Activated T-helper 1 cell treated with anti-CD3 and anti-CD28 coated beads, Interleukin-12 subunit alpha, Interleukin-12 subunit beta, Interleukin-2, Interleukin-4 antibody, amounts not matched to agents 30 ng/mL and 10 ng/mL and 1 ng/mL, durations not matched to agents 14 hours and 24 hours and 36 hours (primary cell): ENCODE measurements around the gene DCLK1. TPM values are rescaled to one million over a fixed set of nuclear protein-coding genes. Genes with fewer than 3 reads are reported as not detected.
"Not testable (repeated sequence)": the region's sequence is repeated elsewhere in the genome, so short reads cannot be mapped to it uniquely, and the experiment has no call there.

ENCODE experiments used
- DNase-seq: peaks from one replicate; pipeline ENCODE4 v3.0.0; 2021; ENCODE audit warnings: low spot score
- H3K27ac Mint-ChIP-seq: one replicate; pipeline ENCODE4 v1.8.0; 2021; ENCODE audit warnings: mild to moderate bottlenecking, mixed read lengths
- H3K27me3 Mint-ChIP-seq: one replicate; pipeline ENCODE4 v1.8.0; 2022; ENCODE audit warnings: mild to moderate bottlenecking, moderate library complexity, mixed read lengths; ENCODE audit not compliant: insufficient read depth
- H3K36me3 Mint-ChIP-seq: one replicate; pipeline ENCODE4 v1.8.0; 2021; ENCODE audit warnings: low read depth, mixed read lengths
- H3K4me1 Mint-ChIP-seq: one replicate; pipeline ENCODE4 v1.8.0; 2021; ENCODE audit warnings: low read depth, mixed read lengths
- H3K4me3 Mint-ChIP-seq: one replicate; pipeline ENCODE4 v1.8.0; 2021; ENCODE audit warnings: mild to moderate bottlenecking, moderate library complexity, mixed read lengths
- H3K9me3 Mint-ChIP-seq: one replicate; pipeline ENCODE4 v1.8.0; 2021; ENCODE audit warnings: mixed read lengths
- intact Hi-C: fragments of 100-400 bp; cut with micrococcal nuclease; formaldehyde crosslinking; loops from one replicate; pipeline ENCODE4 v1.15.1; 2024
- total RNA-seq: library from RNA; stranded (reverse); gene quantifications from 2 replicates; pipeline ENCODE4 v1.2.3, GENCODE V29; 2022

Gene DCLK1
- total RNA-seq, 1 donor from 2014 or later: not detected

DNA sequence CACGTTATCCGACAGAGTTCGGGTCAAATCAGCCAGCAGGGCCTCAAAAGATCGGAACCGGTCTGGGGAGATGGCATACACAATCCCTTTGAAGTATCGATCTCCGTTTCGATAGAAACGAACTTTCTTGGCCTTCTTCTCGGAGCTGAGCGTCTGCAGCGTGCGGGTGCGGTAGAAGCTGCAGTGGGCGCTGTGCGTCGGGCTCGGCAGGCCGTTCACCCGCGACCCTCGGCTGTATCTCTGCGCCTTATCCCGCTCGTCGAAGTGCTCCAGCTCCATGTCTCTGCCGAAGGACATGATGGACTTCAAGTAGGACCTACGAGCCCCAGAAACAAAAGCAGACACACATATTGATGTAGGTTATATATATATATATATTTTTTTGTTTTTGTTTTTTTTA is 5.3 kb downstream of the DCLK1 start:
- Mint-ChIP-seq H3K27ac (no peak overlapping the region), H3K9me3 (no peaks in the 10 kb centered on the region), H3K27me3 (peaks cover 8% of the 10 kb centered on the region), H3K4me1 (no peaks in the 10 kb centered on the region), H3K4me3 (no peak overlapping the region), H3K36me3 (no peaks in the 10 kb centered on the region)
- DNase-seq: no peak
- intact Hi-C loops: no loop called here

DNA sequence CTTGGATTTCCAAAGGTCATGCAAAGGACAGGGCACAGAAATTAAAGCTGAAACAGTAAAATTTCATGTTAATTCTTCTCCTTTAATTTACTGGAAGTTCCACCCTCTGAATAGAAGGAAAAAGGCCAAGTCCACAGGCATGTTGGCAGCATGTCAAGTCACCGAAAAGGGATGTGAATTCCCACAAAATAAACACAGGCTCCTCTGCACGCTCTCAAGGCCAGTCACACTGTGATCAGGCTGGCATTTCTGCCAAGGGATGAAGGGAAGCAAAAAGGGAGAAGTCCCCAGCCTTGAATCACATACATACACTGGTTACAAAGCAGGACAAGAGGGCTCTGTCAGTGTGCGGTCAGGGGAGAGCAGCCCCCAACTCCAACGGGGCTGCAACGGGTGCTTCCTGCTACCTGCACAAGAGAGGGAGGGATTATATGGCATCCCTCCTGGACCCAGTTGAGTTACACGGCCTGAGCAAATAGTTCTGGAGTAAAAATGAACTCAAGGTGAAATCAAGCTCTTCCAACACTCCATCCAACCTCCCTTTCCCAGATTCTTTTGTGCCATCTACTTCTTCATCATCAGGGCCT is 6.9 kb downstream of the DCLK1 start:
- H3K9me3 Mint-ChIP-seq: no peaks in the 10 kb centered on the region
- H3K4me1 Mint-ChIP-seq: no peaks in the 10 kb centered on the region
- H3K4me3 Mint-ChIP-seq: no peak overlapping the region
- intact Hi-C loops: no loop called here
- no peaks in the 10 kb centered on the region for H3K27me3 Mint-ChIP-seq
- no peak for DNase-seq
- no peaks in the 10 kb centered on the region for H3K36me3 Mint-ChIP-seq
- H3K27ac Mint-ChIP-seq: no peak overlapping the region

DNA sequence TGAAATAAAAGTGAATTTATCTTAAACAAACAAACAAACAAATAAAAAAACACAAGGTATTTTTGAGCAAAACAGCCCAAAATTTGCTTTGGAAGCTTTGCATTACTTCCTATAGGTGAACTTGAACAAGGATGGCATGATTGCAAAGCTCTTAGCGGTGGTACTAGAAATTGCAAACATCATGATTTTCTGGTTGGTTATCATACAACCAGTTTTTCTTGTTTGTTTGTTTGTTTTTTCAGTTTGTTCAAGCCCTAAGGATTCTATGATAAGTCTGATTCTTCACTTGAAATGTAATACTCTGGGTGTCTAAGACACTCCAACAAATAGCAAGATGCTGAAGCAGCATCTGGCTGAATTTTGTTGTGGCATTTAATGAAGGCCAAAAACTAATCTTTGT is 15.9 kb downstream of the DCLK1 start:
- DNase-seq: no peak
- Mint-ChIP-seq H3K36me3 (no peaks in the 10 kb centered on the region), H3K4me1 (no peaks in the 10 kb centered on the region), H3K27me3 (no peaks in the 10 kb centered on the region), H3K4me3 (no peak overlapping the region), H3K27ac (no peak overlapping the region), H3K9me3 (no peaks in the 10 kb centered on the region)
- intact Hi-C loops: no loop called here

DNA sequence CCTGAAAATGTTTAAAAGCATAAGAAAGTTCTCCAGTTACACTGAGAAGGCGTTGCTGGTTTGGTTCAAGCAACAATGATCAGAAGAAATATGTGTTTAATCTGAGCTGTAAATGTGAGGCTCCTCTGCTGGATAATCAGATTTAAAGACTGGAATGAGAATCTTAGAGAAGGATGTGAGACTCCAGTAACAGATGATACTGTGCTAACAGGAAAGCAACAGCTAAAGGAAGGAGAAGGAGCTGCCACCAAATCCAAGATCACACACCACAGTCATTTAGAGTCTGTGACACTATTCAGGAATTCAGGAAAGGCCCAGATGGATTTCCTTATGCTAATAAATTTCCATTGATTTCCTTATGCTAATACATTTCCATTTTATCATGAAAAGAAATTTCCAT is 16.9 kb downstream of the DCLK1 start:
- Mint-ChIP-seq H3K36me3 (no peaks in the 10 kb centered on the region), H3K4me3 (no peak overlapping the region), H3K9me3 (no peaks in the 10 kb centered on the region), H3K27me3 (no peaks in the 10 kb centered on the region), H3K4me1 (no peaks in the 10 kb centered on the region), H3K27ac (no peak overlapping the region)
- intact Hi-C loops: no loop called here
- no peak for DNase-seq

DNA sequence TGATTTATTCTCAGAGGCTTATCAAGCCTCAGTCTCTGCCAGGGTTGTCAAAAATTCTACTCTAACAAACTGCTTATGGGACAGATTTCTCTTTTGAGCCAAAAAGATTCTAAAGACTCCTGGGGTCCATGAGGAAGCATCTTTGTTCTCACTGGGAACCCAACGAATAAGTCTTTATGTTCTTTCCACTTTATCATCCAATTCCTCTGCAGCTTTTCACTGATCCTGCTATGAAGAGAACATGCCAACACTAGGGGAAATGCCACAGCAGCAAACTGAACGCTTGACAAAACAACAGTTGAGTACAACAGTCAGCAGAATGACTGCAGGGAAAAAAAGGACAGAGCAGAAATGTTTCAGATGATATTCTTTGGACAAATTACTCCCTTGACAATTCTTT is 22.2 kb downstream of the DCLK1 start:
- Mint-ChIP-seq H3K4me1 (no peaks in the 10 kb centered on the region), H3K36me3 (no peaks in the 10 kb centered on the region), H3K9me3 (no peaks in the 10 kb centered on the region), H3K4me3 (no peak overlapping the region), H3K27ac (no peak overlapping the region), H3K27me3 (no peaks in the 10 kb centered on the region)
- no peak for DNase-seq
- intact Hi-C loops: no loop called here

DNA sequence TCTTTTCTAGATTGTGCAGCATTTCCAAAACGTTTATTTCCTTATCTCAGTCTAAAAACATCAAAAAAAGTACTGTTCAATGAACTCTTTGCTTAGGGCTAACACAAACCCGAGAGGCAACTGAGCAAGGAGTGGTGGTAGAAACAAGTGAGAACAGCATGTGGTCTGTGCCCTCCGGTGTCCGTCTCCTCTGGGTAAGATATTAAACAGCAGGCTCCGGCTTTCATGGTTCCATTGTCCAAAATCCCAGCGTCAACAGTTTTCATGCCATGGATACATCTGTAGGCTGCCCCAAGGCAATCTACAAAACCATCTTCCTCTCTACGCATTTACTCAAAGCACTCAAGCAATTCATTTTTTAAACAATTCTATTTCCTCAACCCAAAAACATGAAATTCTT is 22.8 kb downstream of the DCLK1 start:
- Mint-ChIP-seq H3K4me3 (no peak overlapping the region), H3K36me3 (no peaks in the 10 kb centered on the region), H3K27me3 (no peaks in the 10 kb centered on the region), H3K4me1 (no peaks in the 10 kb centered on the region), H3K9me3 (no peaks in the 10 kb centered on the region), H3K27ac (no peak overlapping the region)
- no peak for DNase-seq
- intact Hi-C loops: no loop called here

DNA sequence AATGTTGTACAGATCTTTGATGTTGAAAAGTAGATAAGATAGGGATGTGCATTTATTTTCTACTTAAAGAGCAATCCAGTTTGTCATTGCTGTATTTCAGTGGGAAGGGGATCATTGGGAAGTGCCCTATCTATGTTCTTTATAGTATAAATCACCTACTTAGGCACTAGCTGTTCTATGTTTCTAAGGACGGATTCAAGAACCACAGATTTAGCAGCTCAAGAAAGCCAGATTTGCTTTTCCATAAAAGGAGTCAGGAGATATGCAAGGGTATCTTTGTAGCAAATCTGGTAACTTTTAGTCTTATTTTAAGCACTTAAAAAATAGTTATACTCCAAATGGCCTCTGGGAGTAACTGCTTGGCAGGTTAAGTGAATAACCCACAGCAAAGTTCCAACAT is 23.7 kb downstream of the DCLK1 start:
- H3K36me3 Mint-ChIP-seq: no peaks in the 10 kb centered on the region
- DNase-seq: no peak
- no peaks in the 10 kb centered on the region for H3K9me3 Mint-ChIP-seq
- no peak overlapping the region for H3K4me3 Mint-ChIP-seq
- H3K27ac Mint-ChIP-seq: no peak overlapping the region
- intact Hi-C loops: no loop called here
- no peaks in the 10 kb centered on the region for H3K27me3 Mint-ChIP-seq
- no peaks in the 10 kb centered on the region for H3K4me1 Mint-ChIP-seq

DNA sequence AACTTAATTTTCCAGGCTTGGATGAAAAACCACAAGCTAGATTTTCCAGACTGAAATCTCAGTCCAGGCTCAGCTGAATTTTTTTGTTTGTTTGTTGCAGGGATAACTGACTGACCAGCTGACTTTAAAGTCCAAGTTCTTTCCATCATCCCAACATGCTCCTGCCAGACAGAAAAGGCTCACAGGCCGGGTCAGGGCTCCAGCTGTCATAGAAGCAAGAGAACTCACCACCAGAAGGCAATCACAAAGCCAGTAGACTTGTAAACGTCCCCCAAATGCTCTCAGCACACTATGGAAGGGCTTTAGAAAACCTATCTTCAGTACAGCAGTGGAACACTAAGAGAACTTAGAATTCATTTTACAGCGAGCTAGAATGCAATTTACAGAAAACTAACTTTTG is 25.5 kb downstream of the DCLK1 start:
- Mint-ChIP-seq H3K4me1 (no peaks in the 10 kb centered on the region), H3K4me3 (no peak overlapping the region), H3K27ac (no peak overlapping the region), H3K9me3 (no peaks in the 10 kb centered on the region), H3K27me3 (no peaks in the 10 kb centered on the region), H3K36me3 (no peaks in the 10 kb centered on the region)
- DNase-seq: no peak
- intact Hi-C loops: no loop called here

DNA sequence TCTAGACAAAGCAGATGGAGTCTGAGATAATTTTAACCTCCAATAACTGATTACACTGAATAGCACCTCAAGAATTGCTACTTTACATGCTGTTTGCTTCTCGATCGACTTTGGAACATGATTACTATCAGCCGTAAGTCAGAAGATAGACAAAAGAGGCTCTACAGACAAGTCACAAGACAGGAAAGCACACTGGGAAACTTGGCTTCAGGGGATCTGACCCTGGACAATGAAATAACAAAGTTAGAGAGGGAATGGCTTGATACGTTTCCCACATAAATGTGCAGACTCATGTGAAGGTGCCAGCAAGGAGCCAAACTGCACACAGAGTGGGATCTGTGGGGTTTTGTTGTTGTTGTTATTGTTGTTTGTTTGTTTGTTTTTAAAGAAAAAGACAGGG is 28.5 kb downstream of the DCLK1 start:
- Mint-ChIP-seq H3K4me1 (no peaks in the 10 kb centered on the region), H3K9me3 (no peaks in the 10 kb centered on the region)
- intact Hi-C loops: no loop called here

DNA sequence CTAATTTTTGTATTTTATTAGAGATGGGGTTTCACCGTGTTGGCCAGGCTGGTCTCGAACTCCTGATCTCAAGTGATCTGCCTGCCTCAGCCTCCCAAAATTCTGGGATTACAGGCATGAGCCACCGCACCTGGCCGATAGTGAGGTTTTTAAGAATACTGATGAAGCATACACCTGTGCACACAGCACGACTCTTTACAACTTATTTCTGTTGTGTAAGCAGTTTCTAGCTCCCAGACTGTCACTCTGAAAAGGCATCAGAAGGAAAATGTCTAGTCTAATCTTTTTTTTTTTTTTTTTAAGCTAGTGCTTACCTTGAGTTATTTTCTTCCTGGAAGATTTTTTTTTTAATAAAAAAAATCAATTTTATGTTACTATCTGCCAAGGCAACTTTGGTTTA is 29.3 kb downstream of the DCLK1 start:
- H3K36me3 Mint-ChIP-seq, DNase-seq, H3K9me3 Mint-ChIP-seq, H3K4me1 Mint-ChIP-seq, intact Hi-C loops, H3K27me3 Mint-ChIP-seq, H3K4me3 Mint-ChIP-seq, H3K27ac Mint-ChIP-seq: not testable (repeated sequence)

More for the DNA sequence above, 28.5 kb downstream of the DCLK1 start:
- Mint-ChIP-seq H3K27ac (no peak overlapping the region), H3K4me3 (no peak overlapping the region), H3K27me3 (no peaks in the 10 kb centered on the region), H3K36me3 (no peaks in the 10 kb centered on the region)
- DNase-seq: no peak

DNA sequence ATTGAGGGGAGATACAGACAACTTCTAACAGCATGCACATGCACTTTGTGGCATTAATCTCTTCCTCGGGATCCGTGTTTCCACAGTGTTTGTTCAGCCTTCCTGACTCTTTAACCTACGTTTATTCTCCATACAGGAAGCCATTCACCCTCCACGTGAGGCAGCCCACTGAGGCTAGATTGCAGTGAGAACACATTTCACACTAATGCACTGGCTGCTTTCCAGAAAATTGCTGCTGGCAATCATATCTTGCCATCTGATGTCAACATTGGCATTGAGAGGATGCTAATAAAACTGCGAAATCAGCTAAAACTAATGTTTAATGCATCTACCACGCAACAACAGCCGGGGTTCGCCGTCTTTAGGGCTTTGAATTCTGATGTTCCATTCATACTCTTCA is 30.0 kb downstream of the DCLK1 start:
- intact Hi-C loops: no loop called here
- H3K36me3 Mint-ChIP-seq: no peaks in the 10 kb centered on the region
- no peaks in the 10 kb centered on the region for H3K4me1 Mint-ChIP-seq
- H3K27me3 Mint-ChIP-seq: no peaks in the 10 kb centered on the region
- no peak overlapping the region for H3K27ac Mint-ChIP-seq
- no peak overlapping the region for H3K4me3 Mint-ChIP-seq
- DNase-seq: no peak
- no peaks in the 10 kb centered on the region for H3K9me3 Mint-ChIP-seq

DNA sequence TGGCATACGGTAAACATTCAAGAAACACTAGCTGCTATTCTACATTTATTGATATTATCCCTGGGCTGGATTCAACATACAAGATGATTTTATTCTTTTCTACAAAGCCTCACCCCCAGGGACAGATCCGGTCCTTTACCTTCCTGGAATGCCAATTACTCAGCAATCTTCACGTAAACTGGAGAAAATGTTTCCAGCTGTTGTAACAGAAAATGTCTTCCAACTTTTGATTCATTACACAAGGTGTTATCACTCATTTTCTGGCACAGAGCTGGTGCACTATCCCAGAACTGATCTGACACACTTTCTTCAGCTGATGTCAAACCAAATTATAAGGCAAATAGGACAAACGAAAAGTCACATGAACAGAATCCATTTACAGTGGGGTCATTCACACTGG is 33.1 kb downstream of the DCLK1 start:
- H3K4me3 Mint-ChIP-seq: no peak overlapping the region
- no peak for DNase-seq
- no peak overlapping the region for H3K27ac Mint-ChIP-seq
- H3K4me1 Mint-ChIP-seq: no peaks in the 10 kb centered on the region
- no peaks in the 10 kb centered on the region for H3K27me3 Mint-ChIP-seq
- intact Hi-C loops: no loop called here
- no peaks in the 10 kb centered on the region for H3K9me3 Mint-ChIP-seq
- H3K36me3 Mint-ChIP-seq: no peaks in the 10 kb centered on the region

DNA sequence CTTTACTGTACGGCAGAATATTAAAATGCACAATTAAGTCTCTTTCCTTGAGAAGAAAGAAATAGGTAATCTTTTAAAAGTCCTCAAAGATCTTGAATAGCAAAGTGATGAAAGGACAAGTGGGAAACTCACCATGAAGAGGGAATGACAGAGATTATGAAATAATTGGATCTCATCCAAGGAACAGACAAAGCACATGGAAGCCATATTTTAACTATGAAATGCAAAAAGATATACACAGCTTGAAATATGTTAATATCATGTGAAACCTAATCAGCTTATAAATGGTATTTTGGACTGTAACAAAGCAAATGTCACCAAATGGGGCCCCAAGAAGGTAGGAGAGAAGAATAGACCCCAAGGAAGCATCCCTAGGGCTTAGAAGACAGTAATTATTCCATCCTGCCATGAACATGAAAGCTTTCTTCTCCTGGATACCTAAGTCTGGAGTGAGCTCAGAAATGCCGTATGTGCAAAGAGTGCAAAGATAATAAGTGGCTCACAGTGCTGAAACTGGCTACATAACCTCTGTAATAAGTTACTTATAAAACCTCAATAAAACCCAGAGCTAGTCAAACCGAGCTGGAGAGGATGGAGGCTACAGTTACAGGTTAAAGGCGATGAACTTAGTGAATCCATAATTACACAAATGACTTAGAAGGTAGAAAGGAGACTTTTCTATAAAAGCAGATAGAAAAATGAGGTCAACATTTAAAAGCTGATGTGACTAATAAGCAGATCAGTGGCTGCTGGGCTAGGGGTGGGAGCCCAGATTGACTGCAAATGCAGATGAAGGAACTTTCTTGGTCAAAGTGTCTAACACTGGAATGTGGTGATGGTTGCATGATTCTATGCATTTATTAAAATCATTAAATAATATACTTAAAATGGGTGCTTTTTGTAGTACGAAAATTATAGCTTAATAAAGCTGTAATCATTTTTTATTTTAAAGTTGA is 34.4 kb downstream of the DCLK1 start:
- Mint-ChIP-seq H3K9me3 (peaks cover 3% of the 10 kb centered on the region), H3K4me1 (no peaks in the 10 kb centered on the region), H3K27me3 (no peaks in the 10 kb centered on the region), H3K27ac (no peak overlapping the region), H3K36me3 (no peaks in the 10 kb centered on the region), H3K4me3 (no peak overlapping the region)
- no peak for DNase-seq
- intact Hi-C loops: no loop called here
